Left ventricle myocardium inferior (tissue), 1 donor: ENCODE results near the gene CDH11. TPM values are rescaled to one million over a fixed set of nuclear protein-coding genes. Genes with fewer than 3 reads are reported as not detected.

Experiments used
- DNase-seq: peaks from one replicate; pipeline ENCODE4 v3.0.0-alpha.2; 2020
- H3K27ac ChIP-seq: fragments of 200-600 bp; replicated peaks from 2 replicates; pipeline ENCODE4 v1.8.0; 2021
- H3K27me3 ChIP-seq: fragments of 200-600 bp; 2 replicates; pipeline ENCODE4 v1.8.0; 2021; ENCODE audit warnings: low read depth
- H3K36me3 ChIP-seq: fragments of 200-600 bp; 2 replicates; pipeline ENCODE4 v1.8.0; 2021
- H3K4me1 ChIP-seq: fragments of 200-600 bp; 2 replicates; pipeline ENCODE4 v1.8.0; 2021
- H3K4me3 ChIP-seq: fragments of 200-600 bp; 2 replicates; pipeline ENCODE4 v1.8.0; 2021; ENCODE audit warnings: mild to moderate bottlenecking, moderate library complexity
- H3K9me3 ChIP-seq: fragments of 200-600 bp; replicated peaks from 2 replicates; pipeline ENCODE4 v1.8.0; 2021
- intact Hi-C: fragments of 100-400 bp; cut with micrococcal nuclease; formaldehyde crosslinking; loops from one replicate; pipeline ENCODE4 v1.11.0; 2022
- total RNA-seq: library from RNA; stranded (reverse); fragmentation: NEBNext Ultra II Directional; extraction: Animal tissue kit (Norgen Biotek cat#: 25700); gene quantifications from one replicate; pipeline ENCODE4 v1.2.1, GENCODE V29; 2021
- TF ChIP-seq, protein P1 (sequence below): fragments of 200-600 bp; IDR thresholded peaks from 2 replicates; pipeline ENCODE4 v1.8.0; 2021; ENCODE audit warnings: antibody characterized with exemption, mild to moderate bottlenecking, borderline replicate concordance
- donor health status: DM: no; HTN: yes; CAD: no; lungs with severe emphysema.

CDH11 gene
- total RNA-seq, 1 donor from 2014 or later, result 20.9 TPM

DNA sequence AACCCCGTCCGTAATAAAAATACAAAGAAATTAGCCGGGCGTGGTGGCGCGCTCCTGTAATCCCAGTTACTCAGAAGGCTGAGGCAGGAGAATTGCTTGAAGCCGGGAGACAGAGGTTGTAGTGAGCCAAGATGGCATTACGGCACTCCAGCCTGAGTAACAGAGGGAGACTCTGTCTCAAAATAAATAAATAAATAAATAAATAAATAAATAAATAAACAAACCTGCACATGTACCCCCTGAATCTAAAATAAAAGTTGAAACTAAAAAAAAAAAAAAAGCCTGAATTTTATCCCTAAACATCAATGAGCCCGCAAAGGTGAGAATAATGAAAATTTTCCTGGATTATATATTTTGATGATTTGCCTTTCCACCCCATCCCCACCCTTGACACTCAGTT, 124.7 kb downstream of the CDH11 start:
- Histone ChIP-seq H3K4me3 (no peak overlapping the region), H3K27me3 (no peaks in the 10 kb centered on the region), H3K27ac (no peak overlapping the region), H3K36me3 (peaks cover 3% of the 10 kb centered on the region), H3K4me1 (peaks cover 2% of the 10 kb centered on the region), H3K9me3 (no peaks in the 10 kb centered on the region)
- TF ChIP-seq, protein P1, sequence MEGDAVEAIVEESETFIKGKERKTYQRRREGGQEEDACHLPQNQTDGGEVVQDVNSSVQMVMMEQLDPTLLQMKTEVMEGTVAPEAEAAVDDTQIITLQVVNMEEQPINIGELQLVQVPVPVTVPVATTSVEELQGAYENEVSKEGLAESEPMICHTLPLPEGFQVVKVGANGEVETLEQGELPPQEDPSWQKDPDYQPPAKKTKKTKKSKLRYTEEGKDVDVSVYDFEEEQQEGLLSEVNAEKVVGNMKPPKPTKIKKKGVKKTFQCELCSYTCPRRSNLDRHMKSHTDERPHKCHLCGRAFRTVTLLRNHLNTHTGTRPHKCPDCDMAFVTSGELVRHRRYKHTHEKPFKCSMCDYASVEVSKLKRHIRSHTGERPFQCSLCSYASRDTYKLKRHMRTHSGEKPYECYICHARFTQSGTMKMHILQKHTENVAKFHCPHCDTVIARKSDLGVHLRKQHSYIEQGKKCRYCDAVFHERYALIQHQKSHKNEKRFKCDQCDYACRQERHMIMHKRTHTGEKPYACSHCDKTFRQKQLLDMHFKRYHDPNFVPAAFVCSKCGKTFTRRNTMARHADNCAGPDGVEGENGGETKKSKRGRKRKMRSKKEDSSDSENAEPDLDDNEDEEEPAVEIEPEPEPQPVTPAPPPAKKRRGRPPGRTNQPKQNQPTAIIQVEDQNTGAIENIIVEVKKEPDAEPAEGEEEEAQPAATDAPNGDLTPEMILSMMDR, result no peak
- no peak for DNase-seq
- intact Hi-C loops, result no loop called here

DNA sequence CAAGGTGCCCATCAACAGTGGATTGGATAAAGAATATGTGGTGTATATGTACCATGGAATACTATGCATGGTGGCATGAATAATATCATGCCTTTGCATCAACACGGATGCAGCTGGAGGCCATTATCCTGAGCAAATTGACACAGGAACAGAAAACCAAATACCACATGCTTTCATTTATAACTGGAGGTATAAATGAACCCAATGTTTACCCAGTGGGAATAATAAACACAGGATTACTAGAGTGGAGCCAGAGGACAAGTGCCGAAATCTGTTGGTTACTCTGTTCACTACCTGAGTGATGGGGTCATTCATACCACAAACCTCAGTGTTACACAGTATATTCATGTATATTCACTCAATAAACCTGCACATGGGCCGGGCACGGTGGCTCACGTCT, 125.2 kb downstream of the CDH11 start:
- no peak for DNase-seq
- Histone ChIP-seq H3K36me3 (peaks cover 3% of the 10 kb centered on the region), H3K27me3 (no peaks in the 10 kb centered on the region), H3K4me1 (no peaks in the 10 kb centered on the region), H3K27ac (no peak overlapping the region), H3K4me3 (no peak overlapping the region), H3K9me3 (no peaks in the 10 kb centered on the region)
- TF ChIP-seq, protein P1, result no peak
- intact Hi-C loops, result no loop called here

DNA sequence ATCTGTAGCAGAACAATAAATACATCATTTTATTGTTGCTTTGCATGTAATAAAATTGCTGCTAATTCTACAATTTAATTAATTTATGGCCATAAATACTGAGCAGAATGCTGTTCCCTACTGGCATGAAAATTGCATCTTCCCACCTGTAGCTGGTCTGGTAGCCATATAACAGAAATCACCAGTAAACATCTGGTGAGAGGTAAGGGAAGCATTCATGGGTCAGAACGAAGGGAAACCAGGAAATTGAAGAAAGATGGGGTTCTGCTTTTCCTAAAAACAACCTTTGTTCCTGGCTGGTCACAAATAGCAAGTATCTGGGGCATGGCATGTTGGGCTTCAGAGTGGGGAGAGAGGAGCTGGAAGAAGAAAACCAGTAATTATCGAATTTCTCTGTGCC, 128.4 kb downstream of the CDH11 start:
- no peak for DNase-seq
- Histone ChIP-seq H3K36me3 (peaks cover 7% of the 10 kb centered on the region), H3K27me3 (no peaks in the 10 kb centered on the region), H3K4me1 (peaks cover 3% of the 10 kb centered on the region), H3K4me3 (no peak overlapping the region), H3K9me3 (no peaks in the 10 kb centered on the region), H3K27ac (no peak overlapping the region)
- TF ChIP-seq, protein P1, result no peak
- intact Hi-C loops, result no loop called here

DNA sequence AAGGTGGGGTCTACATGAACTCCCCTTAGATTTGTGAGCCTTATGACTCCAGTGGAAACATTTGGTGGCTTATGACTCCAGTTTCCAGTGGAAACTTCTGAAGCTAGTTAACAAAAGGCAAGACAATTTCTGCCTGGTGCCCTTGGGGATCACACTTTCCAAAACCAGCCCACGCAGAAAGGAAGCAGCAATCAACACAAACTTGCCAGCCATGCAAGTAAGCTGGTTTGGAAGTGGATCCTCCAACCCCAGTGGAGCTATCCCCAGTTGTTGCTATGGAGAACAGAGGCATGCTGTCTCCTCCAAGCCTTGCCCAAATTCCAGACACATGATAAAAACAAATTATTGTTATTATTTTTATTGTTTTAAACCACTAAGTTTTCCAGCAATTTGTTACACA, 130.9 kb downstream of the CDH11 start:
- TF ChIP-seq, protein P1, result no peak
- Histone ChIP-seq H3K27ac (no peak overlapping the region), H3K4me3 (no peak overlapping the region), H3K27me3 (no peaks in the 10 kb centered on the region), H3K36me3 (peaks cover 7% of the 10 kb centered on the region), H3K4me1 (peaks cover 3% of the 10 kb centered on the region), H3K9me3 (no peaks in the 10 kb centered on the region)
- intact Hi-C loops, result no loop called here
- no peak for DNase-seq

DNA sequence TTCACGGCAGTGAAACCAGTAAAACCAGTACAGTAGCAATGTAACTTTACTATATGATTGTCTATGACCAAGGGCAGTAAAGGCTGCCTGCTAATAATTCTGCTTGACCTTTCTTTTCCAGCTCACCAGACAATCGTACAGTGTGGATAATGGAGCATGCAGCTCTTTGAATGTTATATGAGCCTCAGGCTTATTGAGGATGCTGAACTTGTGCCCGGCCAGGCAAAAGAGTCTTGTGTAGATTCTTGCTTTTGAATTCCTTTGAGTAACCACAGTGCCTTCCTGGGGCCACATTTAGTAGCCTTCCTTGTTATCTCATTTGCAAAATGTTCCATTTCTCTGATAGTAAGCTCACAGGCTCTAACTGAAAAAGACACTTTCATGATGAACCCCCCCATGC, 131.8 kb downstream of the CDH11 start:
- no peak for DNase-seq
- Histone ChIP-seq H3K36me3 (peaks cover 7% of the 10 kb centered on the region), H3K4me1 (peaks cover 3% of the 10 kb centered on the region), H3K27ac (no peak overlapping the region), H3K9me3 (no peaks in the 10 kb centered on the region), H3K27me3 (no peaks in the 10 kb centered on the region), H3K4me3 (no peak overlapping the region)
- intact Hi-C loops, result no loop called here
- TF ChIP-seq, protein P1, result no peak

DNA sequence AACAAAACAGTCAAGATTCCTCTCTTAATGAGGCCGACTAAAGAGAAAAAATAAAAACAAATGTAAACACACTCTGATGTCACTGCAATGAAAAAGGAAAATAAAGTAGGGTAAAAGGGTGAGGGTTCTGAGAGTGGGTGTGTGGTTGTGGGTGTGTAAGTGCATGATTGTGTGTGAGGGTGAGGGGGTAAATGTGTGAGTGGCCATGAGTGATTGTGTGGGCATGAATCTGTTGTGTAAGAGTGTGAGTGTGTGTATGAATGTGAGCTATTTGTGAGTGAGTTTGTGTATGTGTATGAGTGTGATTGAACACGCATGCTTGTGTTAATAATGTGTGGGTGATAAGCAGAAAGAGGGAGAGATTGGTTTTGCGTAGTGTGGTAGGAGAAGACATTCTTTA, 132.8 kb downstream of the CDH11 start:
- TF ChIP-seq, protein P1, result no peak
- Histone ChIP-seq H3K4me1 (peaks cover 3% of the 10 kb centered on the region), H3K9me3 (no peaks in the 10 kb centered on the region), H3K36me3 (peaks cover 7% of the 10 kb centered on the region), H3K27ac (no peak overlapping the region), H3K27me3 (no peaks in the 10 kb centered on the region), H3K4me3 (no peak overlapping the region)
- intact Hi-C loops, result no loop called here
- DNase-seq, result no peak
